Smooth muscle cell of the umbilical artery (primary cell): ENCODE measurements around the gene CD151. TPM values are rescaled to one million over a fixed set of nuclear protein-coding genes. Genes with fewer than 3 reads are reported as not detected.

Source experiments
- total RNA-seq: library from RNA; depleted of rRNA; stranded (reverse); fragments of >200 nt; gene quantifications from 2 replicates; pipeline ENCODE4 v1.2.3, GENCODE V29; 2014

The CD151 gene
- 986 and 1,024 TPM in 2 replicates for total RNA-seq

GRCh38 chr11:832529-833113 is at the start of gene CD151:
TSS of gene CD151 (plus strand) at chr11:832952. CDS start at chr11:836070, 3,118 bp downstream.

DNA sequence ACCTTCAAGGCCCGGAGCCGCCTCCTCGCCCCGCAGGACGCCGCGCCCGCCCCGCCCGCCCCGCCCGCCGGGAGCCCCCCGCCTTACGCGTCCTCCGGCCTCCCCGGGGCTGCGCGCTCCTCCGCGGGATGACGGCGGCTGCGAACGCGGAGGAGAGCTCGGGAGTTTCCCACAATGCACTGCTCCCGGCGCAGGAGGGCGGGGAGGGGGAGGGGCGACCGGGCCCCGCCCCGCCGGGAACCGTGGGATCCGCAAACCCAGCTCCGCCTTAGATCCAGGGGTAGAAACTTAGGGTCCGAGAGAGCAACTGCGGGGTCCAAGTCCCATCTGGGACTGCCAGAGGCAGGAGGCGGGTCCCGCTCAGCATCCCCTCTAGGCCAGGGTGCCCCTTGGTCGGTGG is 42.8 kb upstream of the CD151 start, which contains the start of gene CEND1:
TSS of gene CEND1 (minus strand) at position 148 of the 400 bp plus-strand sequence. CDS start 1,514 bp downstream, outside the sequence.

GRCh38 chr11:798093-798713 is 34.5 kb upstream of the CD151 start, which contains the start of gene SLC25A22:
TSS of gene SLC25A22 (minus strand) at chr11:798281. CDS start at chr11:795006, 3,275 bp downstream.

DNA sequence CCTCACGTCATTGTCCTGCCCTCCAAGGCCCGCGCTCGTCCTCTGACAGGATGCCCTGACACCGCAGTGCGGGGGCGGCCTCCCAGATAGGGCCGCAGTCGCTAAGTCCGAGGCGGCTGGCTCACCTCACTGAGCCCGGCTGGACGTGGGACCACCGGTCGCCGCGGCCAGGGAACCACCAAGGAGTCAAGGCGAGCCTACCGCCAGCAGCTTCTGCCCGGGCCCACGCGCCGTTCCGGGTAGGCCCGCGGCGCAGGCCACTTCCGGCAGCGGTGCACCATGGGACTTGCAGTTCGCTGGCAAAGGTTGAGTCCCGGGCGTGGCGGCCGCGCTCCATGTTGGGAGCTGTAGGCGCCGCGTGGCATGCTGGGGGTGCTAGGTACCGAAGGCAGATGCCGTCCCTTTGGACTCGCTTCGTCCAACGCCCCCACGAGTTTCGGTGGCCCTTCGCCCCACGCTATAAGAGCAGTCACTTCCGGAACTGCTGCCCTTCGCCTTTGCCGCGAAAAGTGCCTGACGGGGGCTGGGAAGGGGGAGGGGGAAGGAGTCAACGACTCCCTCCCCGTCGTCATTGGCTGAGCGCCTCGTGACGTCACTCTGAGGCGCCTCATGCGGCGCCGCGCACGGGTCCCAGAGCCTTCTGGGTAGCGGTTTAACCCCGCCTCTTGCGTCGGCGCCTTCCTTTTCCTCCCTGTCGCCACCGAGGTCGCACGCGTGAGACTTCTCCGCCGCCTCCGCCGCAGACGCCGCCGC is 23.3 kb upstream of the CD151 start, which contains the start of gene RPLP2:
TSS of gene RPLP2 (plus strand) at position 681 of the 753 bp plus-strand sequence. CDS start 268 bp downstream, outside the sequence.

GRCh38 chr11:818396-819128 is 14.2 kb upstream of the CD151 start, which contains the start of gene PNPLA2:
TSS of gene PNPLA2 (plus strand) at chr11:818914. CDS start at chr11:819719, 805 bp downstream.

GRCh38 chr11:827897-828192 is 4.9 kb upstream of the CD151 start, which contains the start of gene CRACR2B:
TSS of gene CRACR2B (plus strand) at chr11:827919. CDS start at chr11:828608, 689 bp downstream.

DNA sequence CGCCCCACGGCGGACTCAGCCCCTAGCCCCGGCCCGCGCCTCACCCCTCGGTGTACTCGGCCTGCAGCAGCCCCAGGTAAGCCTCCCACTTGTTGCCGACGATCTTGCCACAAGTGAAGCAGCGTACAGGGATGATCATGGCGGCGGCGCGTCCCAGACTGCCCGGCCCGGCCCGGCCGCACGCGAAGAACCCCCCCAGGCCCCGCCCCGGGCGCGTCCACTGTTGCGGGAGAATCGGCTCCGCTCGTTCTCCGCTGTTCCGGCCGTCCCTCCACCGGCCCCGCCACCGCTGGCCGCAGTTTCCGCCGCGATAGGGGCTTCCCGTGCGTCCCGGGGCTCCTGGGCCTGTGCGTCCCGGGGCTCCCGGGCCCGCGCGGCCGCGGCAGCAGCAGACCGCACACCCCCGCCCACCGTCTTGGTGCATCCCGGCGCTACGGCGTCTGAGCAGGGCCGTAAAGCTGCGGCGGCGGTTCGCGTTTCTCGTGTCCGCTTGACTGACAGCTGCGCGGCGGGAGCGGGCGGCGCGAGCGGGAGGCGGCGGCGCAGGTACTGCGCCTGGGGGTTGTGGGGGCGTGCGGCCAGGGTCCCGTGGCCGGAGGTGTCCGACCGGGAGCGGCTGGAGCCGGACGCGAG is 9.7 kb downstream of the CD151 start, which contains the start of the genes POLR2L and TSPAN4:
TSS of gene POLR2L (minus strand) at position 160 of the 633 bp plus-strand sequence. CDS start at position 139, 21 bp downstream.
TSS of gene TSPAN4 (plus strand) at position 483 of the 633 bp plus-strand sequence. CDS start 7,453 bp downstream, outside the sequence.

Other genes starting within 250 kb of the CD151 start
- 5.9 and 6.5 TPM in 2 replicates for gene IRF7, start 217.0 kb upstream of the CD151 start, total RNA-seq
- not detected in 2 replicates for gene CDHR5, start 208.0 kb upstream of the CD151 start, total RNA-seq
- gene SCT, start 205.8 kb upstream of the CD151 start, total RNA-seq = not detected in 2 replicates
- 0.09 TPM in 1 of 2 replicates, not detected in the other for gene DRD4, start 195.7 kb upstream of the CD151 start, total RNA-seq
- gene DEAF1, start 137.7 kb upstream of the CD151 start, total RNA-seq = 22.6 and 31.6 TPM in 2 replicates
- 8.3 and 10.1 TPM in 2 replicates for gene TMEM80, start 137.1 kb upstream of the CD151 start, total RNA-seq
- gene EPS8L2, start 126.7 kb upstream of the CD151 start, total RNA-seq = 18.7 and 31.3 TPM in 2 replicates
- 121 and 178 TPM in 2 replicates for gene TALDO1, start 85.5 kb upstream of the CD151 start, total RNA-seq
- 17.8 and 30.4 TPM in 2 replicates for gene GATD1, start 55.5 kb upstream of the CD151 start, total RNA-seq
- 0.89 and 1.8 TPM in 2 replicates for gene CEND1, start 42.9 kb upstream of the CD151 start, total RNA-seq
- 8.9 and 28.8 TPM in 2 replicates for gene SLC25A22, start 34.7 kb upstream of the CD151 start, total RNA-seq
- gene PIDD1, start 27.7 kb upstream of the CD151 start, total RNA-seq = 15.7 and 15.8 TPM in 2 replicates
- 123 and 263 TPM in 2 replicates for gene RPLP2, start 23.0 kb upstream of the CD151 start, total RNA-seq
- 23.5 and 32.9 TPM in 2 replicates for gene PNPLA2, start 14.0 kb upstream of the CD151 start, total RNA-seq
- 0.30 and 1.2 TPM in 2 replicates for gene CRACR2B, start 5.0 kb upstream of the CD151 start, total RNA-seq
- 32.7 and 88.1 TPM in 2 replicates for gene POLR2L, start 9.6 kb downstream of the CD151 start, total RNA-seq
- gene TSPAN4, start 9.9 kb downstream of the CD151 start, total RNA-seq = 178 and 183 TPM in 2 replicates
- gene CHID1, start 77.9 kb downstream of the CD151 start, total RNA-seq = 105 and 112 TPM in 2 replicates
- gene AP2A2, start 92.9 kb downstream of the CD151 start, total RNA-seq = 28.8 and 46.0 TPM in 2 replicates
- not detected in 2 replicates for gene MUC6, start 203.8 kb downstream of the CD151 start, total RNA-seq
- not detected in 2 replicates for gene MUC2, start 241.9 kb downstream of the CD151 start, total RNA-seq